ENCODE data around the gene NBAS. TPM values are rescaled to one million over a fixed set of nuclear protein-coding genes. Genes with fewer than 3 reads are reported as not detected.

The NBAS gene
- total RNA-seq, 1 experiment from 2014 or later: 46.4 TPM

- CTCF ChIA-PET: interaction anchor here (0.8 kb wide), 1 partner anchor 9 kb away, joined by 4 read pairs; no protein-coding TSS in a partner anchor
- no peak overlapping the region for H3K27ac Mint-ChIP-seq (ENCODE audit: low read depth, unreplicated experiment)
- POLR2A ChIA-PET: no interaction called here
- H3K4me1 Mint-ChIP-seq (ENCODE audit: insufficient read depth, unreplicated experiment): peaks cover 15% of the 10 kb centered on the region
- no peak for TF ChIP-seq CTCF (IDR thresholded peaks at IDR 0.05; ENCODE audit: unreplicated experiment)
- H3K36me3 Mint-ChIP-seq (ENCODE audit: insufficient read depth, unreplicated experiment): no peaks in the 10 kb centered on the region
- no peaks in the 10 kb centered on the region for H3K9me3 Mint-ChIP-seq (ENCODE audit: unreplicated experiment)
- no peaks in the 10 kb centered on the region for H3K27me3 Mint-ChIP-seq (ENCODE audit: insufficient read depth, unreplicated experiment)
- DNase-seq (ENCODE audit: unreplicated experiment): peak; percentile 53
- intact Hi-C loops (cut with micrococcal nuclease): no loop called here
- BruUV-seq (replicated peaks): no TSS peak
- H3K4me3 Mint-ChIP-seq (ENCODE audit: unreplicated experiment): no peak overlapping the region
Observed at GRCh38 chr2:15195813-15196212, 365.3 kb downstream of the NBAS start.

- H3K4me1 Mint-ChIP-seq (ENCODE audit: insufficient read depth, unreplicated experiment): peaks cover 15% of the 10 kb centered on the region
- no peak for TF ChIP-seq CTCF (IDR thresholded peaks at IDR 0.05; ENCODE audit: unreplicated experiment)
- H3K9me3 Mint-ChIP-seq (ENCODE audit: unreplicated experiment): no peaks in the 10 kb centered on the region
- H3K4me3 Mint-ChIP-seq (ENCODE audit: unreplicated experiment): no peak overlapping the region
- BruUV-seq (replicated peaks): no TSS peak
- ChIA-PET POLR2A (no interaction called here), CTCF (no interaction called here)
- peak; percentile 3 for DNase-seq (ENCODE audit: unreplicated experiment)
- intact Hi-C loops (cut with micrococcal nuclease): no loop called here
- H3K27ac Mint-ChIP-seq (ENCODE audit: low read depth, unreplicated experiment): peak overlapping the region; percentile 20
- no peaks in the 10 kb centered on the region for H3K27me3 Mint-ChIP-seq (ENCODE audit: insufficient read depth, unreplicated experiment)
- H3K36me3 Mint-ChIP-seq (ENCODE audit: insufficient read depth, unreplicated experiment): peaks cover 23% of the 10 kb centered on the region
Observed at GRCh38 chr2:15191789-15192188, 369.3 kb downstream of the NBAS start.

GRCh38 chr2:15189216-15189615 lies 371.9 kb downstream of the NBAS start:
- Mint-ChIP-seq H3K27ac (ENCODE audit: low read depth, unreplicated experiment) (no peak overlapping the region), H3K9me3 (ENCODE audit: unreplicated experiment) (no peaks in the 10 kb centered on the region)
- CTCF ChIA-PET: interaction anchor here (1.3 kb wide), 1 partner anchor 11 kb away, joined by 3 read pairs; no protein-coding TSS in a partner anchor

GRCh38 chr2:15187702-15188101 lies 373.4 kb downstream of the NBAS start:
- no peak for DNase-seq (ENCODE audit: unreplicated experiment)
- no peak for TF ChIP-seq CTCF (IDR thresholded peaks at IDR 0.05; ENCODE audit: unreplicated experiment)
- Mint-ChIP-seq H3K4me1 (ENCODE audit: insufficient read depth, unreplicated experiment) (peaks cover 6% of the 10 kb centered on the region), H3K9me3 (ENCODE audit: unreplicated experiment) (no peaks in the 10 kb centered on the region), H3K36me3 (ENCODE audit: insufficient read depth, unreplicated experiment) (peaks cover 29% of the 10 kb centered on the region), H3K27ac (ENCODE audit: low read depth, unreplicated experiment) (no peak overlapping the region), H3K4me3 (ENCODE audit: unreplicated experiment) (no peak overlapping the region), H3K27me3 (ENCODE audit: insufficient read depth, unreplicated experiment) (no peaks in the 10 kb centered on the region)
- CTCF ChIA-PET: interaction anchor here (0.6 to 0.7 kb wide), 2 partner anchors 1570 to 1869 kb away, joined by 3 to 4 read pairs; no protein-coding TSS in a partner anchor
- POLR2A ChIA-PET: no interaction called here
- no TSS peak for BruUV-seq (replicated peaks)
- intact Hi-C loops (cut with micrococcal nuclease): no loop called here

More at GRCh38 chr2:15189216-15189615, 371.9 kb downstream of the NBAS start:
- no peak for TF ChIP-seq CTCF (IDR thresholded peaks at IDR 0.05; ENCODE audit: unreplicated experiment)
- DNase-seq (ENCODE audit: unreplicated experiment): no peak
- POLR2A ChIA-PET: no interaction called here
- no peaks in the 10 kb centered on the region for H3K27me3 Mint-ChIP-seq (ENCODE audit: insufficient read depth, unreplicated experiment)
- H3K4me1 Mint-ChIP-seq (ENCODE audit: insufficient read depth, unreplicated experiment): peaks cover 6% of the 10 kb centered on the region
- BruUV-seq (replicated peaks): no TSS peak
- H3K36me3 Mint-ChIP-seq (ENCODE audit: insufficient read depth, unreplicated experiment): peaks cover 29% of the 10 kb centered on the region
- intact Hi-C loops (cut with micrococcal nuclease): no loop called here
- no peak overlapping the region for H3K4me3 Mint-ChIP-seq (ENCODE audit: unreplicated experiment)

All from MCF 10A (cell line).